SK-N-SH treated with all-trans-retinoic acid at 6 μM for 48 hours (cell line): Measurements from ENCODE around the gene CCDC137.

Experiments
- ATAC-seq: fragments of 200-7000 bp; cut with Tn5 transposase; 3 replicates; pipeline ENCODE4 v1.9.1; 2020; ENCODE audit warnings: mild to moderate bottlenecking, moderate library complexity
- ARNTL ChIP-seq: fragments of 450-650 bp; formaldehyde crosslinking; IDR thresholded peaks from 2 replicates; pipeline ENCODE4 v1.5.0; 2020; ENCODE audit warnings: low read depth, mild to moderate bottlenecking, moderate library complexity, borderline replicate concordance
- BACH2 ChIP-seq: fragments of 250-450 bp; sonication (Bioruptor Pico); IDR thresholded peaks from 2 replicates; pipeline ENCODE4 v1.9.0; 2021; ENCODE audit warnings: mild to moderate bottlenecking, borderline replicate concordance
- CSDC2 ChIP-seq: fragments of 250-450 bp; sonication (Bioruptor Pico); IDR thresholded peaks from 2 replicates; pipeline ENCODE4 v1.5.0; 2020; ENCODE audit warnings: mild to moderate bottlenecking, moderate library complexity
- ESRRG ChIP-seq: fragments of 250-450 bp; sonication (Bioruptor Pico); IDR thresholded peaks from 2 replicates; pipeline ENCODE4 v1.6.1; 2021; ENCODE audit warnings: mild to moderate bottlenecking
- GLIS3 ChIP-seq: fragments of 250-450 bp; sonication (Bioruptor Pico); IDR thresholded peaks from 2 replicates; pipeline ENCODE4 v1.5.0; 2020; ENCODE audit warnings: mild to moderate bottlenecking, moderate library complexity
- OSR1 ChIP-seq: fragments of 250-450 bp; sonication (Bioruptor Pico); IDR thresholded peaks from 2 replicates; pipeline ENCODE4 v1.8.0; 2022; ENCODE audit warnings: moderate library complexity, mild to moderate bottlenecking, inconsistent platforms
- PPARA ChIP-seq: fragments of 250-450 bp; sonication (Bioruptor Pico); IDR thresholded peaks from 2 replicates; pipeline ENCODE4 v1.5.0; 2020; ENCODE audit warnings: mild to moderate bottlenecking, borderline replicate concordance
- RARB ChIP-seq: fragments of 250-450 bp; sonication (Bioruptor Pico); IDR thresholded peaks from 2 replicates; pipeline ENCODE4 v1.8.0; 2021; ENCODE audit warnings: mild to moderate bottlenecking, moderate library complexity
- SNAI2 ChIP-seq: fragments of 250-450 bp; sonication (Bioruptor Pico); IDR thresholded peaks from 2 replicates; pipeline ENCODE4 v1.5.0; 2020; ENCODE audit warnings: mild to moderate bottlenecking, moderate library complexity
- TCF4 ChIP-seq: fragments of 250-450 bp; sonication (Bioruptor Pico); IDR thresholded peaks from 2 replicates; pipeline ENCODE4 v1.8.0; 2021; ENCODE audit warnings: mild to moderate bottlenecking, moderate library complexity, borderline replicate concordance
- TOX ChIP-seq: fragments of 250-450 bp; sonication (Bioruptor Pico); IDR thresholded peaks from 2 replicates; pipeline ENCODE4 v1.8.0; 2021; ENCODE audit warnings: mild to moderate bottlenecking, moderate library complexity, borderline replicate concordance
- ZFP3 ChIP-seq: fragments of 250-450 bp; sonication (Bioruptor Pico); IDR thresholded peaks from 2 replicates; pipeline ENCODE4 v1.5.0; 2020; ENCODE audit warnings: mild to moderate bottlenecking, moderate library complexity
- ZFP30 ChIP-seq: fragments of 450-650 bp; formaldehyde crosslinking; IDR thresholded peaks from 2 replicates; pipeline ENCODE4 v1.5.0; 2022; ENCODE audit warnings: mild to moderate bottlenecking, moderate library complexity
- ZNF70 ChIP-seq: fragments of 450-650 bp; formaldehyde crosslinking; IDR thresholded peaks from 2 replicates; pipeline ENCODE4 v1.5.0; 2020; ENCODE audit warnings: mild to moderate bottlenecking, moderate library complexity
- ZNF8 ChIP-seq: fragments of 450-650 bp; formaldehyde crosslinking; IDR thresholded peaks from 2 replicates; pipeline ENCODE4 v1.5.0; 2020; ENCODE audit warnings: mild to moderate bottlenecking, moderate library complexity
- TF ChIP-seq, protein P1 (sequence below): fragments of 250-450 bp; sonication (Bioruptor Pico); IDR thresholded peaks from 2 replicates; pipeline ENCODE4 v1.8.0; 2021; ENCODE audit warnings: low read depth, mild to moderate bottlenecking, moderate library complexity, borderline replicate concordance
- TF ChIP-seq, protein P2 (sequence below): fragments of 250-450 bp; sonication (Bioruptor Pico); IDR thresholded peaks from 2 replicates; pipeline ENCODE4 v1.8.0; 2020; ENCODE audit warnings: mild to moderate bottlenecking, moderate library complexity, borderline replicate concordance
- TF ChIP-seq, protein P3 (sequence below): fragments of 250-450 bp; sonication (Bioruptor Pico); IDR thresholded peaks from 2 replicates; pipeline ENCODE4 v1.5.1; 2020; ENCODE audit warnings: low read depth, mild to moderate bottlenecking, moderate library complexity
- TF ChIP-seq, protein P4 (sequence below): fragments of 250-450 bp; sonication (Bioruptor Pico); IDR thresholded peaks from 2 replicates; pipeline ENCODE4 v1.5.1; 2021; ENCODE audit warnings: mild to moderate bottlenecking, moderate library complexity

Gene CCDC137

DNA sequence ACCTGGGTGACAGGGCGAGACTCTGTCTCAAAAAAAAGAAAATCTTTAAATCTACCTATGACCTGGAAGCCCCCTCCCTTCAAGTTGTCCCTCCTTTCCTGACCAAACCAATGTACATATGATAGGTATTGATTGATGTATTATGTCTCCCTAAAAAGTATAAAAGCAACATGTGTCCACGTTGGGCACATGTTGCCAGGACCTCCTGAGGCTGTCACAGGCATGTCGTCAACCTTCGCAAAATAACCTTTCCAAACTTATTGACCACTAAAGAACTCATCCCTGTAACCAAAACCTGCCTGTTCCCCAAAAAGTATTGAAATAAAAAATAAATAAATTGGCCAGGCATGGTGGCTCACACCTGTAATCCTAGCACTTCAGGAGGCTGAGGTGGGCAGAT, 4.5 kb upstream of the CCDC137 start:
- no peak for TF ChIP-seq PPARA (CRISPR knock-in tag)
- no peak for TF ChIP-seq OSR1
- TF ChIP-seq, protein P1, sequence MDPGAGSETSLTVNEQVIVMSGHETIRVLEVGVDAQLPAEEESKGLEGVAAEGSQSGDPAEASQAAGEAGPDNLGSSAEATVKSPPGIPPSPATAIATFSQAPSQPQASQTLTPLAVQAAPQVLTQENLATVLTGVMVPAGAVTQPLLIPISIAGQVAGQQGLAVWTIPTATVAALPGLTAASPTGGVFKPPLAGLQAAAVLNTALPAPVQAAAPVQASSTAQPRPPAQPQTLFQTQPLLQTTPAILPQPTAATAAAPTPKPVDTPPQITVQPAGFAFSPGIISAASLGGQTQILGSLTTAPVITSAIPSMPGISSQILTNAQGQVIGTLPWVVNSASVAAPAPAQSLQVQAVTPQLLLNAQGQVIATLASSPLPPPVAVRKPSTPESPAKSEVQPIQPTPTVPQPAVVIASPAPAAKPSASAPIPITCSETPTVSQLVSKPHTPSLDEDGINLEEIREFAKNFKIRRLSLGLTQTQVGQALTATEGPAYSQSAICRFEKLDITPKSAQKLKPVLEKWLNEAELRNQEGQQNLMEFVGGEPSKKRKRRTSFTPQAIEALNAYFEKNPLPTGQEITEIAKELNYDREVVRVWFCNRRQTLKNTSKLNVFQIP (CRISPR knock-in tag): no peak
- TF ChIP-seq ZNF8 (CRISPR knock-in tag): no peak
- TF ChIP-seq CSDC2 (CRISPR knock-in tag): no peak
- no peak for ATAC-seq

DNA sequence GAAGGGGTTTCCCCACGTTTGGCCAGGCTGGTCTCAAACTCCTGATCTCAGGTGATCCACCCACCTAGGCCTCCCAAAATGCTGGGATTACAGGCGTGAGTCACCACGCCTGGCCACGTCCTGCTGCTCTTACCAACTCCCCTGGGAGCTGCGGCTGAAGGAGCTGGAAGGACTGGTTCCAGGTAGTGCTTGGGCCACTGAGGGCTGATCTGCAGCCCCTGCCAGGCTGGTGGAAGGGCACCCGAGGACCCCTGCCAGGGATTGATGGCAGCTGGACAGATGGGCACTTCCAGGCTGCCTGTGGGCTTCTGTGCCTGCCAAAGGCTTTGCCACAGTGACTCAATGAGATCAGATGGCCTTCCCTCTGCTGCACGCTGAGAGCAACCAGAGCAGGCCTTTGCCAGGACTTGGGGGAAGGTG, 2.5 kb upstream of the CCDC137 start:
- TF ChIP-seq BACH2 (CRISPR knock-in tag): no peak
- no peak for ATAC-seq

DNA sequence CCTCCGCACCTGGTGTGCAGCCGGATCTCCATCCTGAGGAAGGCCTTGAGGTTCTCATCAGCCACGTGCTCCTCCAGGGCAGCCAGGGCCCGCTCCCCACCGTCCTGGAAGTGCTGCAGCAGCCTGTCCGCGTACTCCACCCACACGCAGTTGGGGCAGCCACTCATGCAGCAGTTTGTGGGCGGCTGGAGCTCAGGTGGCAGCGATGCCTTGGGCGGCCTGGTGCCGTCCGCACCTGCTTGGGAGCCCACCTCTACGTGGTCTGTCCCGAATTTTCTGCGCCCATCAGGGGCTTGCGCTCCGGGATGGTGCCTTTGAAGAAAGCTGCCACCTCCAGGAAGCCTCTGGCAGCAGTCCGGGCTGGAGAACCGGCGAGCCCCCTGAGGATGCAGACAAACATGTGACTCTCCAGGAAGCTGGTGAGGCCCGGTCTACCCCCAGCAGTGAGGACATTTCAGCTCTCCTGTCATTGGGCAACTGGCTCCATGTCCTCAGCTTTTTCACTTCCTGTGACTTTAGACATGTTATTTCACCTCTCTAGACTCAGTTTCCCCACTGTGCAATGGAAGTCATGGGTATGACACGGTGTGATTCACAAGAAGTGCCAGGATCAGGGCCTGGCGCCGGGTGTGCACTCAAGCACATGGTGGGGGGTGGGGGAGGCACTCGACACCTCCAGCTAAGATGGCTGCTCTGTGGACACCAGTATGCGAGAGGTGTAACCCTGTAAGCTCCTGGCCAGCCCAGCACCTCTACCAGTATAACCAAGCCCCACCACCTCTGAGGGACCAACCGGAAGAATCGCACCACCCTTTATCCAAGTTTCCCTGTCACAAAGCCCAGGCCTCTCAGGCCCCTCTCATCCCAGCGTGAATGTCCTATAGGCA, 1.1 kb upstream of the CCDC137 start:
- ATAC-seq: peak; percentile 16; the same call in 2 of the 3 replicates
- no peak for TF ChIP-seq GLIS3
- TF ChIP-seq ZNF8 (CRISPR knock-in tag): no peak
- TF ChIP-seq SNAI2 (CRISPR knock-in tag): 0 out of 2 replicates have a peak, but pooled peaks have one; percentile 24
- TF ChIP-seq, protein P2, sequence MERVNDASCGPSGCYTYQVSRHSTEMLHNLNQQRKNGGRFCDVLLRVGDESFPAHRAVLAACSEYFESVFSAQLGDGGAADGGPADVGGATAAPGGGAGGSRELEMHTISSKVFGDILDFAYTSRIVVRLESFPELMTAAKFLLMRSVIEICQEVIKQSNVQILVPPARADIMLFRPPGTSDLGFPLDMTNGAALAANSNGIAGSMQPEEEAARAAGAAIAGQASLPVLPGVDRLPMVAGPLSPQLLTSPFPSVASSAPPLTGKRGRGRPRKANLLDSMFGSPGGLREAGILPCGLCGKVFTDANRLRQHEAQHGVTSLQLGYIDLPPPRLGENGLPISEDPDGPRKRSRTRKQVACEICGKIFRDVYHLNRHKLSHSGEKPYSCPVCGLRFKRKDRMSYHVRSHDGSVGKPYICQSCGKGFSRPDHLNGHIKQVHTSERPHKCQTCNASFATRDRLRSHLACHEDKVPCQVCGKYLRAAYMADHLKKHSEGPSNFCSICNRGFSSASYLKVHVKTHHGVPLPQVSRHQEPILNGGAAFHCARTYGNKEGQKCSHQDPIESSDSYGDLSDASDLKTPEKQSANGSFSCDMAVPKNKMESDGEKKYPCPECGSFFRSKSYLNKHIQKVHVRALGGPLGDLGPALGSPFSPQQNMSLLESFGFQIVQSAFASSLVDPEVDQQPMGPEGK (CRISPR knock-in tag): no peak
- TF ChIP-seq CSDC2 (CRISPR knock-in tag): no peak
- TF ChIP-seq, protein P3, sequence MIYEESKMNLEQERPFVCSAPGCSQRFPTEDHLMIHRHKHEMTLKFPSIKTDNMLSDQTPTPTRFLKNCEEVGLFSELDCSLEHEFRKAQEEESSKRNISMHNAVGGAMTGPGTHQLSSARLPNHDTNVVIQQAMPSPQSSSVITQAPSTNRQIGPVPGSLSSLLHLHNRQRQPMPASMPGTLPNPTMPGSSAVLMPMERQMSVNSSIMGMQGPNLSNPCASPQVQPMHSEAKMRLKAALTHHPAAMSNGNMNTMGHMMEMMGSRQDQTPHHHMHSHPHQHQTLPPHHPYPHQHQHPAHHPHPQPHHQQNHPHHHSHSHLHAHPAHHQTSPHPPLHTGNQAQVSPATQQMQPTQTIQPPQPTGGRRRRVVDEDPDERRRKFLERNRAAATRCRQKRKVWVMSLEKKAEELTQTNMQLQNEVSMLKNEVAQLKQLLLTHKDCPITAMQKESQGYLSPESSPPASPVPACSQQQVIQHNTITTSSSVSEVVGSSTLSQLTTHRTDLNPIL: no peak
- TF ChIP-seq, protein P4, sequence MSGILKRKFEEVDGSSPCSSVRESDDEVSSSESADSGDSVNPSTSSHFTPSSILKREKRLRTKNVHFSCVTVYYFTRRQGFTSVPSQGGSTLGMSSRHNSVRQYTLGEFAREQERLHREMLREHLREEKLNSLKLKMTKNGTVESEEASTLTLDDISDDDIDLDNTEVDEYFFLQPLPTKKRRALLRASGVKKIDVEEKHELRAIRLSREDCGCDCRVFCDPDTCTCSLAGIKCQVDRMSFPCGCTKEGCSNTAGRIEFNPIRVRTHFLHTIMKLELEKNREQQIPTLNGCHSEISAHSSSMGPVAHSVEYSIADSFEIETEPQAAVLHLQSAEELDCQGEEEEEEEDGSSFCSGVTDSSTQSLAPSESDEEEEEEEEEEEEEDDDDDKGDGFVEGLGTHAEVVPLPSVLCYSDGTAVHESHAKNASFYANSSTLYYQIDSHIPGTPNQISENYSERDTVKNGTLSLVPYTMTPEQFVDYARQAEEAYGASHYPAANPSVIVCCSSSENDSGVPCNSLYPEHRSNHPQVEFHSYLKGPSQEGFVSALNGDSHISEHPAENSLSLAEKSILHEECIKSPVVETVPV: no peak
- no peak for TF ChIP-seq OSR1
- TF ChIP-seq TOX (CRISPR knock-in tag): no peak
- TF ChIP-seq ZFP3 (CRISPR knock-in tag): 0 out of 2 replicates have a peak, but pooled peaks have one; percentile 18
- TF ChIP-seq TCF4: no peak
- no peak for TF ChIP-seq ZNF70

DNA sequence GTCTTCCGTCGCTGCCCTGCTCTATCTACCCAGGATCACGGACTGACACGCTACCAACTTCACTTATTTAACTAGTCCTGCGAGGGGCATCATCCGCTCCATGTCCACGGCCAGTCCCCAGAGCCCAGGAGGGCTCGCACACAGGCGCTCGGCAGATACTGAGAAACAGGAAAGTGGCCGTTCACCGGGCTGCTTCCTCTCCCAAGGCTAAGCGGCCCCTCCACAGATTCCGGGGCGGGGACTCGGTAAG, 520 bp upstream of the CCDC137 start:
- peak; percentile 42; the same call in 2 of the 3 replicates for ATAC-seq
- TF ChIP-seq ZFP30 (CRISPR knock-in tag) (no peak), TOX (CRISPR knock-in tag) (no peak), ESRRG (no peak), ZNF70 (no peak), BACH2 (CRISPR knock-in tag) (no peak)
- TF ChIP-seq, protein P3: no peak

DNA sequence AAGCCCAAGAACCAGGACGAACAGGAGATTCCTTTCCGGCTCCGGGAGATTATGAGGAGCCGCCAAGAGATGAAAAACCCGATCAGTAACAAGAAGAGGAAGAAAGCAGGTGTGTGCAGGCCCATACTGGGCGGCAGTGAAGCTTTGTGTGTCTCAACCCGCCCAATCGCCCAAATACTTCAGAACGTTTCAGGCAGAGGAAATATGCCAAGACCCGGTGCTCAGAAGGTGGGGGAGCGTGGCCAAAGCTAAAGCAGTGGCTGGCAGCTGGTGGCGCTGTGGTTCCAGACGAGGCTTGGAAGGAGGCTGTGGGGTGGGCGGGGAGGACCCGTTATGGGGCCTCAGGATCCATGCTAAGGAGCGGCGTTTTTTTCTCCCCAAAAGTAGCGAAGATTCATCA, 1.2 kb downstream of the CCDC137 start:
- no peak for ATAC-seq
- TF ChIP-seq, protein P4: no peak
- TF ChIP-seq PPARA (CRISPR knock-in tag): no peak
- no peak for TF ChIP-seq TCF4
- no peak for TF ChIP-seq ZNF70
- TF ChIP-seq, protein P1 (CRISPR knock-in tag): no peak
- TF ChIP-seq, protein P3: no peak
- TF ChIP-seq RARB (CRISPR knock-in tag): no peak
- no peak for TF ChIP-seq OSR1
- no peak for TF ChIP-seq ARNTL (CRISPR knock-in tag)
